IMR-90 (cell line): Measurements from ENCODE around the gene EXOC2. TPM values are rescaled to one million over a fixed set of nuclear protein-coding genes. Genes with fewer than 3 reads are reported as not detected.

Experiments
- ATAC-seq: fragments of 200-7000 bp; cut with Tn5 transposase; 2 replicates; pipeline ENCODE4 v1.9.1; 2020; ENCODE audit warnings: low read depth, mild to moderate bottlenecking, moderate library complexity
- BruUV-seq: library from RNA; stranded (reverse); fragments of 400-500 nt; replicated peaks from 2 replicates; lab custom pipeline; 2021; lab: Mats Ljungman, UMichigan
- CTCF ChIA-PET: fragments of 300-600 bp; formaldehyde crosslinking; extraction: SDS; loops from one replicate; lab custom pipeline; 2021; ENCODE audit warnings: antibody characterized with exemption; lab: Yijun Ruan, JAX
- POLR2A ChIA-PET: fragments of 300-600 bp; sonication (Branson Sonifier 250); formaldehyde crosslinking; loops from one replicate; lab custom pipeline; 2022; ENCODE audit warnings: antibody characterized with exemption; ENCODE audit not compliant: unreplicated experiment; lab: Charles Lee
- DNase-seq: peaks from one replicate; pipeline ENCODE4 v3.0.0; 2013
- H2AFZ ChIP-seq: replicated peaks from 2 replicates; pipeline ENCODE3; 2013; ENCODE audit warnings: low read length, mild to moderate bottlenecking; ENCODE audit not compliant: poor library complexity
- H2AK5ac ChIP-seq: 2 replicates; pipeline ENCODE4 v1.6.1; 2013; ENCODE audit warnings: low read depth, low read length, inconsistent platforms
- H2AK9ac ChIP-seq: replicated peaks from 2 replicates; pipeline ENCODE3; 2013; ENCODE audit warnings: mild to moderate bottlenecking, low read depth, low read length, moderate library complexity; ENCODE audit not compliant: poor library complexity
- H2BK120ac ChIP-seq: 2 replicates; pipeline ENCODE4 v1.6.1; 2013; ENCODE audit warnings: low read depth, low read length, inconsistent platforms
- H2BK15ac ChIP-seq: 3 replicates; pipeline ENCODE4 v1.6.1; 2013; ENCODE audit warnings: low read depth, low read length, inconsistent platforms
- H2BK20ac ChIP-seq: 2 replicates; pipeline ENCODE4 v1.6.1; 2013; ENCODE audit warnings: low read depth, mild to moderate bottlenecking, inconsistent platforms, low read length, moderate library complexity
- H2BK5ac ChIP-seq: 2 replicates; pipeline ENCODE4 v1.6.1; 2013; ENCODE audit warnings: mild to moderate bottlenecking, low read depth, low read length, inconsistent platforms; ENCODE audit not compliant: poor library complexity, severe bottlenecking
- H3K14ac ChIP-seq: replicated peaks from 2 replicates; pipeline ENCODE4 v1.6.1; 2013; ENCODE audit warnings: low read depth, low read length, inconsistent platforms
- H3K18ac ChIP-seq: 2 replicates; pipeline ENCODE4 v1.6.1; 2013; ENCODE audit warnings: low read depth, low read length, control low read depth
- H3K23ac ChIP-seq: 2 replicates; pipeline ENCODE4 v1.6.1; 2013; ENCODE audit warnings: low read depth, low read length, inconsistent platforms
- H3K27ac ChIP-seq: 2 replicates; pipeline ENCODE4 v1.5.1; 2013; ENCODE audit warnings: mild to moderate bottlenecking, control low read depth, low read length; ENCODE audit not compliant: insufficient read depth
- H3K27me3 ChIP-seq: 2 replicates; pipeline ENCODE4 v1.6.1; 2013; ENCODE audit warnings: low read length; ENCODE audit not compliant: control insufficient read depth, insufficient read depth
- H3K36me3 ChIP-seq: 2 replicates; pipeline ENCODE4 v1.6.1; 2013; ENCODE audit warnings: low read length, mixed read lengths; ENCODE audit not compliant: control insufficient read depth, insufficient read depth
- H3K4ac ChIP-seq: 2 replicates; pipeline ENCODE4 v1.6.1; 2013; ENCODE audit warnings: low read depth, low read length, inconsistent platforms
- H3K4me1 ChIP-seq: 2 replicates; pipeline ENCODE4 v1.6.1; 2013; ENCODE audit warnings: low read length, mixed read lengths; ENCODE audit not compliant: control insufficient read depth, insufficient read depth
- H3K4me2 ChIP-seq: 2 replicates; pipeline ENCODE4 v1.6.1; 2013; ENCODE audit warnings: low read depth, mild to moderate bottlenecking, control low read depth, low read length, moderate library complexity
- H3K4me3 ChIP-seq: 2 replicates; pipeline ENCODE4 v1.5.1; 2013; ENCODE audit warnings: low read depth, mild to moderate bottlenecking, control low read depth, low read length, moderate library complexity; ENCODE audit not compliant: insufficient read depth
- H3K56ac ChIP-seq: 2 replicates; pipeline ENCODE4 v1.6.1; 2013; ENCODE audit warnings: low read length, inconsistent platforms; ENCODE audit not compliant: insufficient read depth; ENCODE audit errors: extremely low read depth
- H3K79me1 ChIP-seq, 2 experiments: 2 replicates each; pipeline ENCODE4 v1.6.1; 2013; ENCODE audit warnings: low read length in 2 of 2, inconsistent platforms in 1 of 2, low read depth in 1 of 2
- H3K9ac ChIP-seq: 2 replicates; pipeline ENCODE4 v1.6.1; 2013; ENCODE audit warnings: low read depth, low read length, control low read depth
- H3K9me1 ChIP-seq: 2 replicates; pipeline ENCODE4 v1.6.1; 2013; ENCODE audit warnings: low read length, inconsistent platforms; ENCODE audit not compliant: insufficient read depth
- H3K9me3 ChIP-seq: 2 replicates; pipeline ENCODE4 v1.6.1; 2013; ENCODE audit warnings: low read length; ENCODE audit not compliant: control insufficient read depth, insufficient read depth
- H4K20me1 ChIP-seq: 2 replicates; pipeline ENCODE4 v1.6.1; 2013; ENCODE audit warnings: low read length, inconsistent platforms; ENCODE audit not compliant: insufficient read depth
- H4K5ac ChIP-seq: 2 replicates; pipeline ENCODE4 v1.6.1; 2013; ENCODE audit warnings: mild to moderate bottlenecking, low read depth, low read length, control low read depth
- H4K8ac ChIP-seq, 2 experiments: 2 replicates each; pipeline ENCODE4 v1.6.1; 2013; ENCODE audit warnings: low read depth in 2 of 2, low read length in 2 of 2, control low read depth in 1 of 2, inconsistent platforms in 1 of 2
- H4K91ac ChIP-seq: 2 replicates; pipeline ENCODE4 v1.6.1; 2013; ENCODE audit warnings: low read depth, low read length, inconsistent platforms; ENCODE audit not compliant: insufficient read depth
- ELK1 ChIP-seq: fragments of 150-350 bp; IDR thresholded peaks from 2 replicates; pipeline ENCODE4 v1.6.1; 2016; ENCODE audit warnings: low read depth, mild to moderate bottlenecking, low read length, moderate library complexity, borderline replicate concordance
- WGBS, 2 experiments: methylation state at CpG; one replicate each; pipeline versions ENCODE4 v1.1.5 to v1.1.7; 2013; ENCODE audit warnings: missing lambda C conversion rate in 2 of 2; ENCODE audit not compliant: insufficient read length in 1 of 2; ENCODE audit errors: extremely low coverage in 2 of 2; 5-methylcytosine and 5-hydroxymethylcytosine counted together
- dilution Hi-C: fragments of 300-500 bp; cut with HindIII; formaldehyde crosslinking; loops from one replicate; pipeline ENCODE4 v1.14.3; 2018; ENCODE audit warnings: low sequenced_read_pairs; ENCODE audit not compliant: unreplicated experiment
- in situ Hi-C: fragments of 300-500 bp; cut with MboI; formaldehyde crosslinking; loops from 3 replicates; pipeline ENCODE4 v1.14.3; 2019; ENCODE audit warnings: low sequenced_read_pairs, inconsistent platforms, mixed read lengths
- intact Hi-C: fragments of 100-400 bp; cut with micrococcal nuclease; formaldehyde crosslinking; loops from 2 replicates; pipeline ENCODE4 v1.10.0; 2022
- polyA plus RNA-seq, 3 experiments: library from polyadenylated mRNA; depleted of rRNA; stranded (reverse); fragments of >200 nt; gene quantifications; 2 replicates each; pipeline ENCODE4 v1.2.3, GENCODE V29; 2012; ENCODE audit warnings: low replicate concordance in 1 of 3
- total RNA-seq: library from RNA; depleted of rRNA; stranded (reverse); fragments of >200 nt; gene quantifications from 2 replicates; pipeline ENCODE4 v1.2.3, GENCODE V29; 2012

Gene EXOC2
- total and polyA plus RNA-seq, 2 of the 4 experiments (the other 2 are of a cell fraction): 13.1 to 37.3 TPM

GRCh38 chr6:445571-446417, 247.1 kb downstream of the EXOC2 start:
- Histone ChIP-seq H3K9ac (no peak overlapping the region), H4K91ac (no peak overlapping the region), H3K56ac (no peak overlapping the region), H3K14ac (no peak overlapping the region), H4K5ac (no peak overlapping the region), H3K27me3 (peaks cover 3% of the 10 kb centered on the region; the same call in 1 of the 2 replicates), H4K8ac (no peak overlapping the region), H3K23ac (no peak overlapping the region), H3K36me3 (no peaks in the 10 kb centered on the region), H3K4me1 (no peaks in the 10 kb centered on the region), H2AK5ac (no peak overlapping the region), H3K27ac (no peak overlapping the region), H2AFZ (no peak overlapping the region), H3K79me1 (no peaks in the 10 kb centered on the region), H3K4ac (no peak overlapping the region), H3K9me1 (no peaks in the 10 kb centered on the region), H2BK5ac (no peak overlapping the region), H2BK20ac (no peak overlapping the region), H3K18ac (no peak overlapping the region), H3K4me3 (no peak overlapping the region), H2BK120ac (no peak overlapping the region), H2BK15ac (no peak overlapping the region), H2AK9ac (no peak overlapping the region), H3K9me3 (no peaks in the 10 kb centered on the region; the same call in 1 of the 2 replicates), H4K20me1 (no peaks in the 10 kb centered on the region), H3K4me2 (no peak overlapping the region)
- CTCF ChIA-PET: no interaction called here
- no TSS peak for BruUV-seq
- no peak for TF ChIP-seq ELK1
- dilution Hi-C loops: no loop called here
- POLR2A ChIA-PET: no interaction called here
- 61% methylated on average over 7 of the region's 11 CpGs; no CpG with 5 or more reads in 1 of the 2 experiments for WGBS, 2 experiments
- no peak for DNase-seq
- in situ Hi-C loops: no loop called here
- no peak for ATAC-seq
- intact Hi-C loops: no loop called here
